KMS-11 (cell line): Measurements from ENCODE around the gene CNTRL.
"Not testable (repeated sequence)": the region's sequence is repeated elsewhere in the genome, so short reads cannot be mapped to it uniquely, and the experiment has no call there.

Experiments used
- H2AFZ ChIP-seq: fragments of 200-600 bp; sonication (generic); 2 replicates; pipeline ENCODE4 v1.6.1; 2016; ENCODE audit warnings: antibody characterized with exemption, mixed run types, low read depth
- H3K27ac ChIP-seq: fragments of 200-600 bp; sonication (generic); 2 replicates; pipeline ENCODE4 v1.6.1; 2016; ENCODE audit warnings: mild to moderate bottlenecking, mixed run types
- H3K27me3 ChIP-seq: fragments of 200-600 bp; sonication (generic); 2 replicates; pipeline ENCODE4 v1.6.1; 2017; ENCODE audit warnings: mild to moderate bottlenecking, low read depth, mixed run types, moderate library complexity; ENCODE audit not compliant: insufficient read depth
- H3K36me3 ChIP-seq: fragments of 200-600 bp; sonication (generic); 2 replicates; pipeline ENCODE4 v1.6.1; 2017; ENCODE audit warnings: mild to moderate bottlenecking, mixed run types; ENCODE audit not compliant: insufficient read depth
- H3K4me1 ChIP-seq: fragments of 200-600 bp; sonication (generic); 2 replicates; pipeline ENCODE4 v1.6.1; 2016; ENCODE audit warnings: mild to moderate bottlenecking, low read depth, mixed run types; ENCODE audit not compliant: poor library complexity, severe bottlenecking
- H3K4me2 ChIP-seq: fragments of 200-600 bp; sonication (generic); 2 replicates; pipeline ENCODE4 v1.7.0; 2016; ENCODE audit warnings: mild to moderate bottlenecking, mixed run types
- H3K4me3 ChIP-seq: fragments of 200-600 bp; sonication (generic); IDR thresholded peaks from 2 replicates; pipeline ENCODE4 v1.6.1; 2017; ENCODE audit warnings: low read depth, low read length, mixed read lengths; ENCODE audit not compliant: insufficient read depth
- H3K79me2 ChIP-seq: fragments of 200-600 bp; sonication (generic); 2 replicates; pipeline ENCODE4 v1.6.1; 2016; ENCODE audit warnings: low read depth, mixed run types; ENCODE audit not compliant: insufficient read depth
- H3K9ac ChIP-seq: fragments of 200-600 bp; sonication (generic); 2 replicates; pipeline ENCODE4 v1.6.1; 2016; ENCODE audit warnings: mild to moderate bottlenecking, mixed run types
- H4K20me1 ChIP-seq: fragments of 200-600 bp; sonication (generic); 2 replicates; pipeline ENCODE4 v1.6.1; 2016; ENCODE audit warnings: mild to moderate bottlenecking, mixed run types; ENCODE audit not compliant: insufficient read depth
- CTCF ChIP-seq: fragments of 200-600 bp; sonication (generic); conservative IDR thresholded peaks from 2 replicates; pipeline ENCODE4 v1.6.1; 2017; ENCODE audit warnings: low read depth, mild to moderate bottlenecking, antibody characterized with exemption, low read length, moderate library complexity, mixed read lengths

CNTRL gene

GRCh38 chr9:121085661-121086060 lies 10.9 kb downstream of the CNTRL start:
- H3K27ac ChIP-seq = no peak overlapping the region
- H3K79me2 ChIP-seq = no peaks in the 10 kb centered on the region

GRCh38 chr9:121088576-121088975 lies 13.8 kb downstream of the CNTRL start:
- no peak overlapping the region for H3K27ac ChIP-seq
- no peak overlapping the region for H2AFZ ChIP-seq
- H3K36me3 ChIP-seq = no peaks in the 10 kb centered on the region
- no peak overlapping the region for H3K9ac ChIP-seq
- no peak for TF ChIP-seq CTCF
- no peaks in the 10 kb centered on the region for H4K20me1 ChIP-seq
- H3K79me2 ChIP-seq = no peaks in the 10 kb centered on the region
- H3K4me2 ChIP-seq = no peak overlapping the region
- no peaks in the 10 kb centered on the region for H3K27me3 ChIP-seq
- no peaks in the 10 kb centered on the region for H3K4me1 ChIP-seq
- H3K4me3 ChIP-seq = no peak overlapping the region

More at GRCh38 chr9:121085661-121086060, 10.9 kb downstream of the CNTRL start:
- Histone ChIP-seq H3K4me3 (no peak overlapping the region), H3K27me3 (no peaks in the 10 kb centered on the region), H3K36me3 (0 out of 2 replicates have a peak, but pooled peaks cover 3% of the 10 kb centered on the region), H3K4me2 (no peak overlapping the region), H3K9ac (no peak overlapping the region), H3K4me1 (no peaks in the 10 kb centered on the region), H2AFZ (no peak overlapping the region), H4K20me1 (no peaks in the 10 kb centered on the region)
- no peak for TF ChIP-seq CTCF

GRCh38 chr9:121090743-121091142 lies 16.0 kb downstream of the CNTRL start:
- H3K27ac ChIP-seq, H4K20me1 ChIP-seq, H3K79me2 ChIP-seq, H3K9ac ChIP-seq, H3K36me3 ChIP-seq, H3K4me3 ChIP-seq, H3K27me3 ChIP-seq, H3K4me2 ChIP-seq, H2AFZ ChIP-seq, H3K4me1 ChIP-seq: not testable (repeated sequence)

- Histone ChIP-seq H3K9ac (no peak overlapping the region), H2AFZ (no peak overlapping the region), H3K36me3 (0 out of 2 replicates have a peak, but pooled peaks cover 8% of the 10 kb centered on the region), H4K20me1 (no peaks in the 10 kb centered on the region), H3K27me3 (no peaks in the 10 kb centered on the region), H3K27ac (no peak overlapping the region), H3K4me3 (no peak overlapping the region), H3K4me2 (no peak overlapping the region), H3K4me1 (no peaks in the 10 kb centered on the region), H3K79me2 (no peaks in the 10 kb centered on the region)
- no peak for TF ChIP-seq CTCF
These were observed 20.3 kb downstream of the CNTRL start for GRCh38 chr9:121095057-121095456.

GRCh38 chr9:121098567-121099198 lies 23.9 kb downstream of the CNTRL start:
- TF ChIP-seq CTCF = no peak
- Histone ChIP-seq H3K4me1 (no peaks in the 10 kb centered on the region), H3K27ac (no peak overlapping the region), H3K4me3 (no peak overlapping the region), H3K4me2 (no peak overlapping the region), H3K79me2 (no peaks in the 10 kb centered on the region), H2AFZ (no peak overlapping the region), H4K20me1 (no peaks in the 10 kb centered on the region), H3K9ac (no peak overlapping the region), H3K36me3 (0 out of 2 replicates have a peak, but pooled peaks cover 8% of the 10 kb centered on the region), H3K27me3 (no peaks in the 10 kb centered on the region)

- H3K4me2 ChIP-seq, H3K27ac ChIP-seq, H4K20me1 ChIP-seq, H3K9ac ChIP-seq, H3K79me2 ChIP-seq, H3K27me3 ChIP-seq, H3K4me3 ChIP-seq, H3K36me3 ChIP-seq, H2AFZ ChIP-seq, H3K4me1 ChIP-seq: not testable (repeated sequence)
These were observed 29.3 kb downstream of the CNTRL start for GRCh38 chr9:121104054-121104453.
